H1 (cell line): ENCODE measurements around the gene PCDHA1. TPM values are rescaled to one million over a fixed set of nuclear protein-coding genes. Genes with fewer than 3 reads are reported as not detected.

Experiments used
- CTCF ChIA-PET: fragments of 300-600 bp; sonication (Branson Sonifier 250); formaldehyde crosslinking; loops from one replicate; lab custom pipeline; 2021; ENCODE audit not compliant: partially characterized antibody; lab: Charles Lee
- POLR2A ChIA-PET: fragments of 300-600 bp; sonication (Branson Sonifier 250); formaldehyde crosslinking; loops from one replicate; lab custom pipeline; 2021; ENCODE audit warnings: inconsistent platforms; ENCODE audit not compliant: partially characterized antibody; lab: Charles Lee
- DNase-seq, 2 experiments: peaks; one replicate each; pipeline versions ENCODE4 v3.0.0 to v3.0.0-alpha.2; 2010 to 2022; ENCODE audit warnings: low spot score in 2 of 2, low read depth in 1 of 2, mixed read lengths in 1 of 2
- FAIRE-seq: peaks from 2 replicates; lab custom pipeline; 2011; peaks lifted over from hg19 to GRCh38; lab: Jason Lieb, UNC
- H2AFZ ChIP-seq: 2 replicates; pipeline ENCODE4 v1.8.1; 2012; ENCODE audit warnings: low read length, inconsistent platforms
- H2AK5ac ChIP-seq: 2 replicates; pipeline ENCODE4 v1.6.1; 2013; ENCODE audit warnings: low read depth, low read length
- H2BK120ac ChIP-seq: replicated peaks from 2 replicates; pipeline ENCODE3; 2013; ENCODE audit warnings: low read depth, low read length, inconsistent platforms
- H2BK12ac ChIP-seq: 2 replicates; pipeline ENCODE4 v1.6.1; 2013; ENCODE audit warnings: low read depth, low read length
- H2BK15ac ChIP-seq: 2 replicates; pipeline ENCODE4 v1.6.1; 2013; ENCODE audit warnings: low read length
- H2BK20ac ChIP-seq: 2 replicates; pipeline ENCODE4 v1.6.1; 2013; ENCODE audit warnings: low read length
- H2BK5ac ChIP-seq: 2 replicates; pipeline ENCODE4 v1.6.1; 2013; ENCODE audit warnings: low read depth, low read length
- H3K14ac ChIP-seq: 2 replicates; pipeline ENCODE4 v1.6.1; 2013; ENCODE audit warnings: inconsistent platforms; ENCODE audit not compliant: insufficient read length
- H3K18ac ChIP-seq: 2 replicates; pipeline ENCODE4 v1.6.1; 2013; ENCODE audit warnings: low read length; ENCODE audit errors: extremely low read depth
- H3K23ac ChIP-seq: 2 replicates; pipeline ENCODE4 v1.6.1; 2013; ENCODE audit warnings: inconsistent platforms; ENCODE audit not compliant: insufficient read length
- H3K23me2 ChIP-seq: 2 replicates; pipeline ENCODE4 v1.6.1; 2013; ENCODE audit warnings: low read depth, low read length
- H3K27ac ChIP-seq: 2 replicates; pipeline ENCODE4 v1.6.1; 2011; ENCODE audit warnings: low read depth, low read length, inconsistent platforms
- H3K27me3 ChIP-seq, 4 experiments: replicated peaks in 1 of 4; 1 replicate in 1 of 4; 2 replicates in 3 of 4; pipeline versions ENCODE4 v1.6.1 to v1.8.1; 2011 to 2013; ENCODE audit warnings: low read length in 3 of 4, mild to moderate bottlenecking in 3 of 4, inconsistent platforms in 2 of 4, mixed read lengths in 2 of 4, moderate library complexity in 1 of 4; ENCODE audit not compliant: control insufficient read depth in 3 of 4, insufficient read depth in 3 of 4; ENCODE audit errors: extremely low read depth in 1 of 4
- H3K36me3 ChIP-seq, 4 experiments: 2 replicates each; pipeline versions ENCODE4 v1.6.1 to v1.8.1; 2011 to 2013; ENCODE audit warnings: mild to moderate bottlenecking in 4 of 4, low read length in 3 of 4, moderate library complexity in 2 of 4, control low read depth in 1 of 4, inconsistent platforms in 1 of 4; ENCODE audit not compliant: insufficient read depth in 4 of 4, control insufficient read depth in 2 of 4
- H3K4ac ChIP-seq: replicated peaks from 2 replicates; pipeline ENCODE3; 2013; ENCODE audit warnings: low read length, low read depth, mixed read lengths, inconsistent platforms; ENCODE audit not compliant: insufficient read length
- H3K4me1 ChIP-seq, 4 experiments: replicated peaks in 1 of 4; 1 replicate in 1 of 4; 2 replicates in 3 of 4; pipeline versions ENCODE4 v1.6.1 to v1.8.1; 2011 to 2013; ENCODE audit warnings: low read length in 3 of 4, inconsistent platforms in 2 of 4, mixed read lengths in 1 of 4; ENCODE audit not compliant: insufficient read depth in 4 of 4, control insufficient read depth in 3 of 4
- H3K4me2 ChIP-seq, 2 experiments: 2 replicates each; pipeline versions ENCODE4 v1.6.1 to v1.8.1; 2011 to 2013; ENCODE audit warnings: low read depth in 2 of 2, low read length in 2 of 2, control low read depth in 1 of 2, inconsistent platforms in 1 of 2, mild to moderate bottlenecking in 1 of 2; ENCODE audit not compliant: insufficient read depth in 1 of 2
- H3K4me3 ChIP-seq, 4 experiments: fragments of 200-600, 300-600 bp in 1 of 4; sonication (generic), shearing (Covaris generic), sonication (Bioruptor Twin) in 1 of 4; 2 replicates each; pipeline versions ENCODE4 v1.5.1 to v1.8.1; 2011 to 2016; ENCODE audit warnings: low read length in 4 of 4, low read depth in 3 of 4, control low read depth in 2 of 4, inconsistent platforms in 2 of 4, mild to moderate bottlenecking in 2 of 4, mixed read lengths in 1 of 4, moderate library complexity in 1 of 4; ENCODE audit not compliant: insufficient read depth in 2 of 4; ENCODE audit errors: extremely low read depth in 1 of 4
- H3K56ac ChIP-seq: replicated peaks from 2 replicates; pipeline ENCODE3; 2013; ENCODE audit warnings: low read depth, mild to moderate bottlenecking, mixed read lengths, low read length, inconsistent platforms; ENCODE audit not compliant: insufficient read length
- H3K79me1 ChIP-seq: 2 replicates; pipeline ENCODE4 v1.6.1; 2013; ENCODE audit warnings: low read depth, low read length, control low read depth
- H3K79me2 ChIP-seq, 2 experiments: 2 replicates each; pipeline versions ENCODE4 v1.6.1 to v1.8.1; 2012 to 2013; ENCODE audit warnings: low read length in 2 of 2, mild to moderate bottlenecking in 2 of 2, inconsistent platforms in 1 of 2; ENCODE audit not compliant: insufficient read depth in 2 of 2, control insufficient read depth in 1 of 2
- H3K9ac ChIP-seq, 4 experiments: replicated peaks in 1 of 4; 1 replicate in 1 of 4; 2 replicates in 3 of 4; pipeline versions ENCODE4 v1.6.1 to v1.8.1; 2011 to 2013; ENCODE audit warnings: low read depth in 3 of 4, low read length in 3 of 4, control low read depth in 2 of 4, mild to moderate bottlenecking in 2 of 4, moderate library complexity in 2 of 4, inconsistent platforms in 1 of 4; ENCODE audit errors: extremely low read depth in 1 of 4
- H3K9me3 ChIP-seq, 2 experiments: 2 replicates each; pipeline versions ENCODE4 v1.6.1 to v1.8.1; 2012 to 2013; ENCODE audit warnings: mild to moderate bottlenecking in 2 of 2, moderate library complexity in 2 of 2, control low read depth in 1 of 2, inconsistent platforms in 1 of 2, low read depth in 1 of 2, low read length in 1 of 2, mixed read lengths in 1 of 2; ENCODE audit not compliant: insufficient read depth in 2 of 2
- H4K20me1 ChIP-seq, 2 experiments: replicated peaks in 1 of 2; 2 replicates each; pipeline versions ENCODE3 to v1.8.1; 2011 to 2013; ENCODE audit warnings: inconsistent platforms in 2 of 2, low read length in 2 of 2, mild to moderate bottlenecking in 1 of 2; ENCODE audit not compliant: insufficient read depth in 2 of 2, control insufficient read depth in 1 of 2
- H4K5ac ChIP-seq: 2 replicates; pipeline ENCODE4 v1.6.1; 2013; ENCODE audit warnings: low read length, low read depth, mixed read lengths, inconsistent platforms; ENCODE audit not compliant: insufficient read length
- H4K8ac ChIP-seq: 2 replicates; pipeline ENCODE4 v1.8.0; 2013; ENCODE audit warnings: mild to moderate bottlenecking, moderate library complexity, low read length, inconsistent platforms; ENCODE audit not compliant: insufficient read depth; ENCODE audit errors: extremely low read depth
- H4K91ac ChIP-seq: replicated peaks from 2 replicates; pipeline ENCODE3; 2013; ENCODE audit warnings: low read length, mixed read lengths, inconsistent platforms; ENCODE audit not compliant: insufficient read length
- ASH2L ChIP-seq: fragments of 200-600, 300-600 bp; sonication (generic); IDR thresholded peaks from one replicate; pipeline ENCODE4 v1.7.1; 2017; ENCODE audit warnings: low read length
- CTCF ChIP-seq, 3 experiments: IDR thresholded peaks; 1 replicate in 2 of 3; 2 replicates in 1 of 3; pipeline versions ENCODE4 v1.5.1 to v1.6.1; 2011; ENCODE audit warnings: low read length in 3 of 3, mild to moderate bottlenecking in 3 of 3, inconsistent platforms in 2 of 3, low read depth in 1 of 3, moderate library complexity in 1 of 3; ENCODE audit not compliant: insufficient read depth in 1 of 3; ENCODE audit errors: control extremely low read depth in 1 of 3
- MAX ChIP-seq: IDR thresholded peaks from 2 replicates; pipeline ENCODE4 v1.6.1; 2012; ENCODE audit warnings: inconsistent platforms
- RAD21 ChIP-seq, 2 experiments: IDR thresholded peaks in 1 of 2; conservative IDR thresholded peaks in 1 of 2; 2 replicates each; pipeline ENCODE4 v1.6.1; 2011; ENCODE audit warnings: low read depth in 2 of 2, low read length in 2 of 2, improper control_type of control experiment in 1 of 2, inconsistent platforms in 1 of 2, mild to moderate bottlenecking in 1 of 2, moderate library complexity in 1 of 2
- ZNF274 ChIP-seq: IDR thresholded peaks from 2 replicates; pipeline ENCODE4 v1.7.0; 2012; ENCODE audit warnings: low read length, borderline replicate concordance; ENCODE audit errors: extremely low read depth
- WGBS, 2 experiments: shearing (Covaris generic) in 1 of 2; methylation state at CpG; one replicate each; pipeline versions ENCODE4 v1.1.6 to v1.1.7; 2013 to 2015; ENCODE audit warnings: low lambda C conversion rate in 2 of 2, mixed read lengths in 2 of 2, inconsistent platforms in 1 of 2, low coverage in 1 of 2, missing lambda C conversion rate in 1 of 2; ENCODE audit not compliant: insufficient replicate concordance in 2 of 2, insufficient coverage in 1 of 2, insufficient read length in 1 of 2; ENCODE audit errors: extremely low coverage in 1 of 2, missing lambda C conversion rate in 1 of 2; 5-methylcytosine and 5-hydroxymethylcytosine counted together
- polyA plus RNA-seq, 7 experiments: library from polyadenylated mRNA; depleted of rRNA in 3 of 7; stranded (reverse) in 5 of 7; unstranded in 2 of 7; fragments of >200 nt in 5 of 7; fragments of 200-250 nt in 2 of 7; gene quantifications; 1 replicate in 5 of 7; 2 replicates in 1 of 7; 4 replicates in 1 of 7; pipeline versions ENCODE4 v1.2.1 to v1.2.3, GENCODE V29; 2011 to 2013; ENCODE audit warnings: missing spikeins in 2 of 7, mixed read lengths in 2 of 7
- total RNA-seq: library from RNA; stranded (reverse); fragmentation: NEBNext Ultra II Directional; extraction: Animal tissue kit (Norgen Biotek cat#: 25700); gene quantifications from 2 replicates; pipeline ENCODE4 v1.2.1, GENCODE V29; 2021

PCDHA1 gene
- total and polyA plus RNA-seq, 2 of the 8 experiments (the other 6 are each of a cell fraction or from before 2014, with no cell fraction given) = 0.23 to 0.50 TPM

DNA sequence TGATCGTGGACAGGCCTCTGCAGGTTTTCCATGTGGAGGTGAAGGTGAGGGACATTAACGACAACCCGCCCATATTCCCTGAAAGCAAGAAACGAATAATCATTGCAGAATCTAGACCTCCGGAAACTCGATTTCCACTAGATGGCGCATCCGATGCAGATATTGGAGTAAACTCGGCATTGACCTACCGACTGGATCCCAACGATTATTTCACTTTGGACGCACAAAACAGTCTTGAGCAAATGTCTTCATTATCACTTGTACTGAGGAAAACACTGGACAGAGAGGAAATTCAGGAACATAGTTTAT, 96.6 kb downstream of the PCDHA1 start:
- no peak overlapping the region for H2BK12ac ChIP-seq
- no peak overlapping the region for H4K91ac ChIP-seq
- H3K18ac ChIP-seq = no peak overlapping the region
- DNase-seq = peak in 1 of 2 experiments; percentile 73
- TF ChIP-seq ZNF274 = no peak
- peak; percentile 22; the same call in 1 of the 2 replicates for TF ChIP-seq MAX
- TF ChIP-seq ASH2L = no peak
- peak in 2 of 3 experiments; percentile 70 to 80; a peak in 3 of 4 replicates for TF ChIP-seq CTCF (IDR thresholded peaks at IDR 0.05; ENCODE audit: control extremely low read depth in 1 of 3, insufficient read depth in 1 of 3, low read depth in 1 of 3, low read length in 3 of 3)
- peak; percentile 84 to 89 for TF ChIP-seq RAD21 (IDR thresholded peaks at IDR 0.05 in 1 of 2, conservative IDR thresholded peaks at IDR 0.05 in 1 of 2; ENCODE audit: low read depth in 2 of 2, low read length in 2 of 2)
- no peak overlapping the region for H2AFZ ChIP-seq
- peak overlapping the region; percentile 31 to 65; a peak in 3 of 4 replicates for H3K4me2 ChIP-seq
- 48% methylated on average over 12 of the region's 12 CpGs; no CpG with 5 or more reads in 1 of the 2 experiments for whole genome bisulfite sequencing, 2 experiments
- no peak overlapping the region for H3K27ac ChIP-seq
- POLR2A ChIA-PET = interaction anchor here (2.7 kb wide), 1 partner anchor 158 kb away, joined by 17 read pairs; no protein-coding TSS in a partner anchor
- no peaks in the 10 kb centered on the region; the same call in 1 of the 2 replicates for H3K79me1 ChIP-seq
- no peak overlapping the region for H3K14ac ChIP-seq
- no peaks in the 10 kb centered on the region; a peak in 1 of 4 replicates for H3K9me3 ChIP-seq
- no peaks in the 10 kb centered on the region for H3K23me2 ChIP-seq
- peaks cover 0 to 5% of the 10 kb centered on the region in 2 experiments for H4K20me1 ChIP-seq
- no peak overlapping the region for H4K8ac ChIP-seq
- CTCF ChIA-PET = interaction anchor here (0.6 to 7.5 kb wide), 30 partner anchors 10 to 697 kb away, joined by 3 to 95 read pairs (median 6); partner anchors contain the start of genes PCDHA11, PCDHA6, PCDHA8 and PCDHAC1
- H3K36me3 ChIP-seq = peaks cover 0 to 6% (median 0%) of the 10 kb centered on the region in 4 experiments; a peak in 2 of 8 replicates
- H2BK120ac ChIP-seq = no peak overlapping the region
- no peak overlapping the region for H2BK15ac ChIP-seq
- H3K4me1 ChIP-seq = no peaks in the 10 kb centered on the region
- H3K4ac ChIP-seq = no peak overlapping the region
- H3K79me2 ChIP-seq = no peaks in the 10 kb centered on the region; a peak in 1 of 4 replicates
- peak; percentile 86 for FAIRE-seq
- H3K27me3 ChIP-seq = no peaks in the 10 kb centered on the region
- H3K23ac ChIP-seq = no peak overlapping the region
- H3K56ac ChIP-seq = no peak overlapping the region
- no peak overlapping the region for H2BK5ac ChIP-seq
- H2BK20ac ChIP-seq = no peak overlapping the region
- no peak overlapping the region for H3K9ac ChIP-seq
- H4K5ac ChIP-seq = no peak overlapping the region
- H2AK5ac ChIP-seq = no peak overlapping the region
- H3K4me3 ChIP-seq = peak overlapping the region; percentile 11 to 60 (median 58); a peak in 6 of 8 replicates
